ENCODE data around the gene TTBK1.
A peak's percentile ranks its signal among the peaks of the same experiment; 100 is the strongest.

Gene TTBK1

DNA sequence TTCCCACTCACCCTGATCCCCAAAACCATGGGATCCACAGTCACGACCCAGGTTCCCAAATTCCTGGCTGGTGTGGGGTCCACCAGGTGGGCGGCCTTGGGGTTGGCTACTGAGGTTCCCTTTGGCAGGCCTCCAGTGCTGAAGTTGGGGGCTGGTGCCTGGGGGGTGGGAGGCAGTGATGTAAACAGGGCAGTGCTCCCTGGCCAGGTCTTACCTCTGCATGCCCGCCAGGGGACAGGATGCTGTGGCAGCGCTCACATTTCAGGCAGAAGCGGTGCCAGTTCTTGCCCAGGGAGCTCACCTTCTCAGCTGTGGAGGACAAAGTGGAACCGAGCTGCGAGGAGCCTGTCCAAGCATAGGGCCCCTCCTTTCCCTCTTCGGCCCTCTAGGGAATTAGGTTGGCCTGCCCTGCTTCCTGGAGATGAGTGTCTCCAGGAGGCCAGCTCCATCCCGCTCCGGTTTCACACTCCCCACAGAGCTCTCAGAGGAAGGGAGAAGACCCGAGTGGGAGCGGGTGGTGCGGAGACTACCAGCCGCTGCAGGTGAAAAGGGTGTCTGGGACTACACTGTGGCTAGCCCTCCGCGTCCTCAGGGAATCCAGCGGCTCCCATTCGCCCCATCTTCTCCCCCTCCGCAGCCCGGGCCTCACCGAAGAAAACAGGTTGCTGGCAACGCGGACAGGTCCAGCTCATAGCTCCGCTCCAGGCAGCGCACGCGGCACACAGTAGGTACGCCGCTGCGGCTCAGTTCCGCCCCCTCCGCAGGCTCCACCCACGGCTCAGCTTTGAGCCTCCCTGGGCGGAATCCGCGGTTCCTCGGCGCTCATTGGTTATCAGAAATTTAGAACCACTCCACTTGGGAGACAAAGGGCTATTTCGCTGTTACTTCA is 65.1 kb downstream of the TTBK1 start, which contains the start of gene CRIP3:
TSS of gene CRIP3 (minus strand) at position 726 of the 889 bp plus-strand sequence. CDS start at position 692, 34 bp downstream.
- DNase-seq, result peak; percentile 49

DNA sequence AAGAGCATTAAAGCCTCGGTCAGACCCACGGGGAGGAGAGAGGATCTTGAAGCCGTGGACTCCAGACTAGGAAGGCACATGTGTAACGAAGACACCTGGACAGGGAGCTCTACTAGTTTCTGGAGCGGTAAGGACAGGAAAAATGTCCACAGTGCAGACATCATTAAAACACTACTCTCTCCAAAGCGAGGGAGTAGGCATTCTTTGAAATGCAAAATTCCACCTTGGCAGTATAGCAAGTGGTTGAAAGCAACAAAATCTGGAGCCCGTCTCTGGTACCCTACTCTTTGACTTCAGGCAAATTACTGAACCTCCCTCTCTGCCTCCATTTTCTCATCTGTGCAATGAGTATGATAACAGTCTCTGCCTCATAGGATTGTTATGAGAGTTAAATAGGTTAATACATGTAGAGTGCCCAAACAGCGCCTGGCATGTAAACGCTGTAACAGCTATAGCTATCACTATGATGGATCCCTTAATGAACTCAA is 65.8 kb downstream of the TTBK1 start:
- DNase-seq, result no peak

DNA sequence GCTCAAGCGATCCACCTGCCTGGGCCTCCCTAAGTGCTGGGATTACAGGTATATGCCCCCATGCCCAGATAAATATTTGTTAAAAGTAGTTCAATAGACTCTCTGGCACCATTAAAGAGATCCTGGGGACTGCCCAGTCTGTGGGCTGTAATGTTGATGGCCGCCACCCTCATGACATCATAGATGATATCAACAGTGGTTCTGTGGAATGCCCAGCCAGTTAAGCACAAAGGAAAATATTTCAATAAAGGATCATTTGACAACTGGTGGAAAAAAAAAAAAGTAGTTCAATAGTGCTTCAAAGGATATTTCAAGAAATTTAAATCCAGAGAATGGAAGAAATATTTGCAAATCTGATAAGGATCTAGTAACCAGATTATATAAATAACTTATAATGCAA is 66.9 kb downstream of the TTBK1 start:
- DNase-seq, result no peak

DNA sequence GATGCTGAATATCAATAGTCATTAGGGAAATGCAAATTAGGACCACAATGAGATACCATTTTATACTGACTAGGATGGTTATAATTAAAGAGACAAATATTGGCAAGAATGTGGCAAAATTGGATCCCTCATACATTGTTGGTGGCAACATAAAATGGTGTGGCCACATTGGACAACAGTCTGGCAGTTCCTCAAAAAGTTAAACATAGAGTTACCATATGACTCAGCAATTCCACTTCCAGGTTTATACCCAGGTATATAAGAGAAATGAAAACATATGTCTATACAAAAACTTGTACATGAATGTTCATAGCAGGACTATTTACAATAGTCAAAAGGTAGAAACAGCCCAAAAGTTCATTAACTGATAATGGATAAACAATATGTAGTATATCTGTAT is 67.3 kb downstream of the TTBK1 start:
- no peak for DNase-seq

DNA sequence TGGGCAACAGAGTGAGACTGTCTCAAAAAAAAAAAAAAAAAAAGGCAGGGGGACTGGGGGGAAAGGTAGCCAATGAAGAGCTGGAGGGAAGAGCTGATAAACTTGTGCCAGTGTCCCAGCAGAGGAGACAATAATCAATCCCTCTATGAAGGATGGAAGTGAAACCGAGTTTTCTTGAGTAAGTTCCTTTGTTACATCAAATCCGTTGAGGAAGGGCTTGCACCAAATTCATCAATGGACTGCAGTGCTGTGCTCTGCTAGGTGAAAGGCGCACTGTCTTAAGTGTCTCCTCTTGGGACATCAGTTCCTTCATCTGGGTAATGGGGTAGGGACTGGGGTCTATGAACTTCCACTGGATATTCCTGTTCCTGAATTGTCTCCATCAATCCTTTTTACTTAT is 68.4 kb downstream of the TTBK1 start:
- no peak for DNase-seq

- DNase-seq, result no peak
These were observed 70.5 kb downstream of the TTBK1 start for GRCh38 chr6:43313813-43314212.

- DNase-seq, result no peak
These were observed 74.7 kb downstream of the TTBK1 start for GRCh38 chr6:43318011-43318410.

- no peak for DNase-seq
These were observed 82.6 kb downstream of the TTBK1 start for GRCh38 chr6:43325876-43326275.

- no peak for DNase-seq
These were observed 85.2 kb downstream of the TTBK1 start for GRCh38 chr6:43328528-43328927.

- no peak for DNase-seq
These were observed 88.2 kb downstream of the TTBK1 start for GRCh38 chr6:43331470-43331869.

GRCh38 chr6:43331891-43332290 is 88.6 kb downstream of the TTBK1 start:
- DNase-seq, result no peak

DNA sequence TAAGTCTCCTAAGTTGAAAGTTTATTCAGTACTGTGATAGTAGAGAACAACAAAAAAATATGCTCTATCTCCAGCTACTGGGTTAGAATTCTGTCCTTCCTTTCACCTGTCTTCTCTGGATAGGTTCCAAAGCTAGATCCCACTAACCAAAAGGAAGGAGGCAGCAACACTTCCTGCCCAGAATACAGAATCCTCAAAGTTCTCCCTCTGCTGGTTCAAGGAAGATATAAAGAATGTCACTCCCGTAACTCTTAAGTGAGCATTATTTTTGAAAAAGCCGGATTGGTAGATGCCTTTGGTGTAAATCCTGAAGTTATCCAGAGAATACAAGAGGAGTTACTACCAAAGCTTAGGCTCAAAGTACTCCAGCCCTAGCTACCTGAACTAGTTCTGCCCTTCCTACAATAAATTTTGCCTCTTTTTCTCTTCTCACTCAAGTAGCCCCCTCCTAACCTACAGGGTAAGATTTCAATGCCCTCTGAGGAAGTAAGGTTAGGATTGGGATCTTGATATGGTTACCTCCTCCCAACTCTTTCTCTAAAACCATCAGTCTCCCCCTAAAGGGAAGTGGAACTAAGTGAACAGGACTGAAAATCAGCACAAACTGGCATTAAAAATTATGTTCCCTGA is 91.3 kb downstream of the TTBK1 start:
- peak; percentile 24 for DNase-seq

DNA sequence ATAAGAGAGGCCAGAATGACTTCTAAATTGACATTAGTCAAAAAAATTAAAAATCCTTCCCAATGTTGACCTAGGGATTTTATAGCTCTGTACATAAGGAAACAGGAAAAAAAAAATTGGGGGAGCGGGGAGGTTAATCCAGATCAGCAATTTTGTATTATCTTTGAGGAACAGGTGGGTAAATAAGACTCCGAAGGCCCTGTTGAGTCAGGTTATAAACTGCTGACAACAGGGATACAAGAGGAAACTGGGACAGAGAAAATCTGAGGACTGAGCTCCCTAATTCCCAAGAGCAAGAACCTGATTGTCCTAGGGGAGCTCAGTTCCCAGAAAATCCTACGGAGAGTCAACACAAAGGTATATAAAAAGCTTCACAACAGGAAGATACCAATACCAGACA is 92.2 kb downstream of the TTBK1 start:
- no peak for DNase-seq

DNA sequence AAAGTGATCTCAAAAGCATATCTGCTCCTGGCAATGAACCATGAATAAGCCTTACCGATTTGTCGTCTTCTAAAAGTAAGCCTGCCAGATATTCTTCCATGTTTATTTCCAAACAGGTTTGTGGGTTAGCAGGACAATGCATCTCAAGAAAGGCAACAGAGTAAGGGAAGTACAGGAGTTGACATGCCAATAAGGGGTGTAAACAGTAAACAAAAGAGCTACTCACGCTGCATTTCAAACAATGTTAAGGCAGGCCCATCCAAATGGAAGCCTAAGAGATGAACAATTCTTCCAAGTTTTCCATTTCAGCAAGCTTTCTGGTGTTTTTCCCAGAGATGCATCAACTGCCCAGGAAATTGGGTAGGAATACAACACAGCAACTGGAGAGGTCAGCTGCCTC is 93.1 kb downstream of the TTBK1 start:
- DNase-seq, result no peak

All from NCI-H1436 (cell line).